ENCODE data around the gene DYRK1A.
A peak's percentile ranks its signal among the peaks of the same experiment; 100 is the strongest.

The DYRK1A gene

GRCh38 chr21:37365517-37366481 lies 774 bp upstream of the DYRK1A start:
- peak in 1 of 2 donors; percentile 37 for DNase-seq (ENCODE audit: extremely low read depth in 1 of 2, low read depth in 1 of 2)

GRCh38 chr21:37367336-37367702 lies 746 bp downstream of the DYRK1A start:
- no peak for DNase-seq (ENCODE audit: extremely low read depth in 1 of 2, low read depth in 1 of 2)

GRCh38 chr21:37367703-37368540 lies 1.3 kb downstream of the DYRK1A start:
- DNase-seq (ENCODE audit: extremely low read depth in 1 of 2, low read depth in 1 of 2) = no peak

GRCh38 chr21:37368541-37369279 lies 2.1 kb downstream of the DYRK1A start:
- no peak for DNase-seq (ENCODE audit: extremely low read depth in 1 of 2, low read depth in 1 of 2)

GRCh38 chr21:37369307-37369854 lies 2.8 kb downstream of the DYRK1A start:
- no peak for DNase-seq (ENCODE audit: extremely low read depth in 1 of 2, low read depth in 1 of 2)

- no peak for DNase-seq (ENCODE audit: extremely low read depth in 1 of 2, low read depth in 1 of 2)
These were observed 3.8 kb downstream of the DYRK1A start for GRCh38 chr21:37370152-37371040.

GRCh38 chr21:37371041-37371397 lies 4.4 kb downstream of the DYRK1A start:
- no peak for DNase-seq (ENCODE audit: extremely low read depth in 1 of 2, low read depth in 1 of 2)

GRCh38 chr21:37372127-37372731 lies 5.7 kb downstream of the DYRK1A start:
- no peak for DNase-seq (ENCODE audit: extremely low read depth in 1 of 2, low read depth in 1 of 2)

GRCh38 chr21:37372951-37373350 lies 6.4 kb downstream of the DYRK1A start:
- no peak for DNase-seq (ENCODE audit: extremely low read depth in 1 of 2, low read depth in 1 of 2)

- no peak for DNase-seq (ENCODE audit: extremely low read depth in 1 of 2, low read depth in 1 of 2)
These were observed 7.0 kb downstream of the DYRK1A start for GRCh38 chr21:37373539-37373938.

GRCh38 chr21:37374027-37374426 lies 7.5 kb downstream of the DYRK1A start:
- no peak for DNase-seq (ENCODE audit: extremely low read depth in 1 of 2, low read depth in 1 of 2)

GRCh38 chr21:37375866-37376574 lies 9.4 kb downstream of the DYRK1A start:
- DNase-seq (ENCODE audit: extremely low read depth in 1 of 2, low read depth in 1 of 2) = no peak

GRCh38 chr21:37378700-37379139 lies 12.1 kb downstream of the DYRK1A start:
- DNase-seq (ENCODE audit: extremely low read depth in 1 of 2, low read depth in 1 of 2) = no peak

GRCh38 chr21:37380349-37381323 lies 14.1 kb downstream of the DYRK1A start:
- DNase-seq (ENCODE audit: extremely low read depth in 1 of 2, low read depth in 1 of 2) = no peak

- DNase-seq (ENCODE audit: extremely low read depth in 1 of 2, low read depth in 1 of 2) = no peak
These were observed 15.5 kb downstream of the DYRK1A start for GRCh38 chr21:37381883-37382585.

GRCh38 chr21:37383086-37383485 lies 16.5 kb downstream of the DYRK1A start:
- DNase-seq (ENCODE audit: extremely low read depth in 1 of 2, low read depth in 1 of 2) = no peak

GRCh38 chr21:37383784-37384311 lies 17.3 kb downstream of the DYRK1A start:
- DNase-seq (ENCODE audit: extremely low read depth in 1 of 2, low read depth in 1 of 2) = no peak
